A673 (cell line): ENCODE data around the gene ACOXL. TPM values are rescaled to one million over a fixed set of nuclear protein-coding genes. Genes with fewer than 3 reads are reported as not detected.

ENCODE experiments used
- BruUV-seq: library from RNA; stranded (reverse); fragments of 400-500 nt; replicated peaks from 2 replicates; lab custom pipeline; 2021; lab: Mats Ljungman, UMichigan
- CTCF ChIA-PET: fragments of 300-600 bp; sonication (Branson Sonifier 250); formaldehyde crosslinking; loops from one replicate; lab custom pipeline; 2022; ENCODE audit warnings: antibody characterized with exemption; lab: Charles Lee
- POLR2A ChIA-PET: fragments of 300-600 bp; sonication (Branson Sonifier 250); formaldehyde crosslinking; loops from one replicate; lab custom pipeline; 2022; ENCODE audit warnings: antibody characterized with exemption; ENCODE audit not compliant: low non-redundant PET; lab: Charles Lee
- DNase-seq: peaks from one replicate; pipeline ENCODE4 v3.0.0-alpha.2; 2015; ENCODE audit warnings: low spot score
- H3K27ac ChIP-seq: fragments of 200-600 bp; sonication (generic); 2 replicates; pipeline ENCODE4 v1.5.1; 2016; ENCODE audit warnings: mixed run types, low read depth, mild to moderate bottlenecking, mixed read lengths, antibody characterized with exemption, low read length; ENCODE audit not compliant: poor library complexity, severe bottlenecking
- H3K27me3 ChIP-seq: fragments of 200-600 bp; sonication (generic); replicated peaks from 2 replicates; pipeline ENCODE4 v1.6.1; 2017; ENCODE audit warnings: mixed run types, low read depth, mild to moderate bottlenecking, mixed read lengths, antibody characterized with exemption, low read length; ENCODE audit not compliant: insufficient read depth, poor library complexity
- H3K36me3 ChIP-seq: fragments of 200-600 bp; sonication (generic); 2 replicates; pipeline ENCODE4 v1.6.1; 2016; ENCODE audit warnings: mixed run types, mild to moderate bottlenecking, mixed read lengths, antibody characterized with exemption, low read length; ENCODE audit not compliant: insufficient read depth, poor library complexity, severe bottlenecking
- H3K4me1 ChIP-seq: fragments of 200-600 bp; sonication (generic); 2 replicates; pipeline ENCODE4 v1.6.1; 2017; ENCODE audit warnings: mixed run types, mild to moderate bottlenecking, mixed read lengths, antibody characterized with exemption, low read length; ENCODE audit not compliant: insufficient read depth, poor library complexity, severe bottlenecking
- H3K4me3 ChIP-seq: fragments of 200-600 bp; sonication (generic); 2 replicates; pipeline ENCODE4 v1.5.1; 2016; ENCODE audit warnings: low read depth, mixed run types, mild to moderate bottlenecking, mixed read lengths, low read length; ENCODE audit not compliant: poor library complexity, severe bottlenecking
- H3K9me3 ChIP-seq: fragments of 200-600 bp; sonication (generic); 2 replicates; pipeline ENCODE4 v1.6.1; 2016; ENCODE audit warnings: mixed run types, low read depth, mild to moderate bottlenecking, mixed read lengths, antibody characterized with exemption, low read length; ENCODE audit not compliant: poor library complexity, severe bottlenecking
- EZH2 ChIP-seq: fragments of 200-600 bp; sonication (generic); IDR thresholded peaks from 2 replicates; pipeline ENCODE4 v1.6.1; 2017; ENCODE audit warnings: borderline replicate concordance, low read depth, mild to moderate bottlenecking, mixed read lengths, antibody characterized with exemption, low read length; ENCODE audit not compliant: poor library complexity, severe bottlenecking
- intact Hi-C: fragments of 100-400 bp; cut with micrococcal nuclease; formaldehyde crosslinking; loops from one replicate; pipeline ENCODE4 v1.10.0; 2022; ENCODE audit not compliant: unreplicated experiment
- total RNA-seq: library from RNA; stranded (reverse); gene quantifications from 2 replicates; pipeline ENCODE4 v1.2.3, GENCODE V29; 2021
- TF ChIP-seq, protein P1 (sequence below): fragments of 300-800, 200-600 bp; sonication (generic); conservative IDR thresholded peaks from 2 replicates; pipeline ENCODE4 v1.5.1; 2017; ENCODE audit warnings: low read depth, mild to moderate bottlenecking, antibody characterized with exemption, low read length, moderate library complexity, mixed read lengths

The ACOXL gene
- total RNA-seq, 1 experiment from 2014 or later, result not detected

DNA sequence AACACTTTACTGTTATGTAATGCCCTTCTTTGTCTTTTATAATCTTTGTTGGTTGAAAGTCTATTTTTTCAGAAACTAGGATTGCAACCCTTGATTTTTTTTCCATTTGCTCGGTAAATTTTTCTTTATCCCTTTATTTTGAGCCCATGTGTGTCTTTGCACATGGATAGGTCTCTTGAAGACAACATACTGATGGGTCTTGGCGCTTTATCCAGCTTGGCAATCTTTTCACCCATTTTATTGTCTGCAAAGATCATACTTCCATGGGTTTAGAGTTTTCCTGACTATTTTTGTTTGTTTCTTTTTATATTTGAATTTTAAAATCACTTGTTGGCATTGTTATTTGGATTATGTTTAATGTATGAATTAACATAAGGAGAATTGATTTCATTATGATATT, 27.0 kb downstream of the ACOXL start:
- ChIA-PET POLR2A (no interaction called here), CTCF (no interaction called here)
- Histone ChIP-seq H3K36me3 (no peaks in the 10 kb centered on the region), H3K4me1 (no peaks in the 10 kb centered on the region), H3K27me3 (peaks cover 8% of the 10 kb centered on the region), H3K4me3 (no peak overlapping the region), H3K27ac (no peak overlapping the region), H3K9me3 (no peaks in the 10 kb centered on the region)
- TF ChIP-seq, protein P1, sequence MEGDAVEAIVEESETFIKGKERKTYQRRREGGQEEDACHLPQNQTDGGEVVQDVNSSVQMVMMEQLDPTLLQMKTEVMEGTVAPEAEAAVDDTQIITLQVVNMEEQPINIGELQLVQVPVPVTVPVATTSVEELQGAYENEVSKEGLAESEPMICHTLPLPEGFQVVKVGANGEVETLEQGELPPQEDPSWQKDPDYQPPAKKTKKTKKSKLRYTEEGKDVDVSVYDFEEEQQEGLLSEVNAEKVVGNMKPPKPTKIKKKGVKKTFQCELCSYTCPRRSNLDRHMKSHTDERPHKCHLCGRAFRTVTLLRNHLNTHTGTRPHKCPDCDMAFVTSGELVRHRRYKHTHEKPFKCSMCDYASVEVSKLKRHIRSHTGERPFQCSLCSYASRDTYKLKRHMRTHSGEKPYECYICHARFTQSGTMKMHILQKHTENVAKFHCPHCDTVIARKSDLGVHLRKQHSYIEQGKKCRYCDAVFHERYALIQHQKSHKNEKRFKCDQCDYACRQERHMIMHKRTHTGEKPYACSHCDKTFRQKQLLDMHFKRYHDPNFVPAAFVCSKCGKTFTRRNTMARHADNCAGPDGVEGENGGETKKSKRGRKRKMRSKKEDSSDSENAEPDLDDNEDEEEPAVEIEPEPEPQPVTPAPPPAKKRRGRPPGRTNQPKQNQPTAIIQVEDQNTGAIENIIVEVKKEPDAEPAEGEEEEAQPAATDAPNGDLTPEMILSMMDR, result no peak
- no peak for TF ChIP-seq EZH2
- no TSS peak for BruUV-seq
- no peak for DNase-seq
- intact Hi-C loops, result loop anchor here (5.0 kb wide), 1 partner anchor 82 kb away; the partner anchor contains the start of gene BUB1

DNA sequence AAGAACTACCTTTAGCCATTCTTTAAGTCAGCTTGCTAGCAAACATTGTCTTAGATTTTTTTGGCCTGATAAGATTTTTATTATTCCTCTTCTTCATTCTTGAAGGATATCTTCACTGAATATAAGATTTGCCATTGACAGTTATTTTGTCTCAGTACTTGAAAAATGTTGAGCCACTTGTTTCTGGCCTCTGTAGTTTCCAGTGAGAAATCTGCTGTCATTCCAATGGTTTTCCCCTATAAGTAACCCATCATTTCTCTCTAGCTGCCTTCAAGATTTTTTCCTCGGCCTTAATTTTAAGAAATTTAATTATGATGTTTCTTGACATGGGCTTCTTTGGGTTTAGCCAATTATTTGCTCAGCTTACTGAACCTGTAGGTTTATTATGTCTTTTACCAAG, 32.6 kb downstream of the ACOXL start:
- H3K4me3 ChIP-seq, result no peak overlapping the region
- H3K9me3 ChIP-seq, result no peaks in the 10 kb centered on the region
- no peak overlapping the region for H3K27ac ChIP-seq
- no peaks in the 10 kb centered on the region for H3K36me3 ChIP-seq
- no peak for DNase-seq
- intact Hi-C loops, result no loop called here
- peaks cover under 1% of the 10 kb centered on the region for H3K4me1 ChIP-seq
- H3K27me3 ChIP-seq, result peaks cover 4% of the 10 kb centered on the region
- no peak for TF ChIP-seq EZH2
- TF ChIP-seq, protein P1, result no peak
- ChIA-PET POLR2A (no interaction called here), CTCF (no interaction called here)
- BruUV-seq, result no TSS peak

DNA sequence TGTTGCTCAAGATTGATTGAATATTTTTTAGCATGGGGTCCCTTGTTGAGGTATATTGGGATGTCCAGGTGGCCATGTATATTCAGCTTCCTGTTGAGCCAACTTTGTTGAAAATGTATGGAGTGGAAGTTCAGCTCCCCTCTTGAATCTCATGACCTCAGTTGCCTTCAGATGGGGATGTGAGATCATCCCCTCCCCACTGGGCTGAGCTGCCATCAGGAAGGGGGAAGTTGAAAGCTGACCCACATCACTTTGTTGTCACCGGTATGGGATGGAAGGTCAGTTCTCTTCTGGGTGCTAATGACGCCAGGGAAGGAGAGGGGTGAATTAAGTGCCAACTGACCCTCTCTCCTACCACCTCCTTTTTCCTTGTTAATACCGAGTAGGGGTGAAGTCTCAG, 33.9 kb downstream of the ACOXL start:
- intact Hi-C loops, result no loop called here
- H3K36me3 ChIP-seq, result no peaks in the 10 kb centered on the region
- no peak for DNase-seq
- POLR2A ChIA-PET, result no interaction called here
- H3K27me3 ChIP-seq, result peaks cover 4% of the 10 kb centered on the region
- TF ChIP-seq, protein P1, result no peak
- TF ChIP-seq EZH2, result no peak
- no peak overlapping the region for H3K27ac ChIP-seq
- no peak overlapping the region for H3K4me3 ChIP-seq
- no TSS peak for BruUV-seq
- H3K9me3 ChIP-seq, result no peaks in the 10 kb centered on the region
- CTCF ChIA-PET, result no interaction called here
- peaks cover 14% of the 10 kb centered on the region for H3K4me1 ChIP-seq
